AG04449 (cell line): ENCODE results near the gene VAV1.

Experiments
- CTCF ChIA-PET: fragments of 350-600 bp; formaldehyde crosslinking; extraction: SDS; loops from one replicate; lab custom pipeline; 2021; ENCODE audit warnings: antibody characterized with exemption; lab: Yijun Ruan, JAX
- POLR2A ChIA-PET: fragments of 400-600, 350-600 bp; formaldehyde crosslinking; extraction: SDS; loops from one replicate; lab custom pipeline; 2020; ENCODE audit warnings: antibody characterized with exemption, inconsistent platforms; lab: Yijun Ruan, JAX
- DNase-seq: peaks from one replicate; pipeline ENCODE4 v3.0.0-alpha.2; 2010; ENCODE audit warnings: low read depth, low spot score
- H3K4me3 ChIP-seq: 2 replicates; pipeline ENCODE4 v1.5.1; 2011; ENCODE audit warnings: low read depth, mild to moderate bottlenecking, control low read depth, low read length
- TF ChIP-seq, protein P1 (sequence below): IDR thresholded peaks from one replicate; pipeline ENCODE4 v1.5.1; 2011; ENCODE audit warnings: mild to moderate bottlenecking, moderate library complexity, low read length, control low read depth, inconsistent platforms; ENCODE audit not compliant: insufficient read depth; ENCODE audit errors: missing control alignments

VAV1 gene

GRCh38 chr19:6833166-6833790 is 60.8 kb downstream of the VAV1 start:
- POLR2A ChIA-PET: no interaction called here
- CTCF ChIA-PET: interaction anchor here (0.6 kb wide), 1 partner anchor 693 kb away, joined by 3 read pairs; no protein-coding TSS in a partner anchor
- no peak for DNase-seq
- TF ChIP-seq, protein P1, sequence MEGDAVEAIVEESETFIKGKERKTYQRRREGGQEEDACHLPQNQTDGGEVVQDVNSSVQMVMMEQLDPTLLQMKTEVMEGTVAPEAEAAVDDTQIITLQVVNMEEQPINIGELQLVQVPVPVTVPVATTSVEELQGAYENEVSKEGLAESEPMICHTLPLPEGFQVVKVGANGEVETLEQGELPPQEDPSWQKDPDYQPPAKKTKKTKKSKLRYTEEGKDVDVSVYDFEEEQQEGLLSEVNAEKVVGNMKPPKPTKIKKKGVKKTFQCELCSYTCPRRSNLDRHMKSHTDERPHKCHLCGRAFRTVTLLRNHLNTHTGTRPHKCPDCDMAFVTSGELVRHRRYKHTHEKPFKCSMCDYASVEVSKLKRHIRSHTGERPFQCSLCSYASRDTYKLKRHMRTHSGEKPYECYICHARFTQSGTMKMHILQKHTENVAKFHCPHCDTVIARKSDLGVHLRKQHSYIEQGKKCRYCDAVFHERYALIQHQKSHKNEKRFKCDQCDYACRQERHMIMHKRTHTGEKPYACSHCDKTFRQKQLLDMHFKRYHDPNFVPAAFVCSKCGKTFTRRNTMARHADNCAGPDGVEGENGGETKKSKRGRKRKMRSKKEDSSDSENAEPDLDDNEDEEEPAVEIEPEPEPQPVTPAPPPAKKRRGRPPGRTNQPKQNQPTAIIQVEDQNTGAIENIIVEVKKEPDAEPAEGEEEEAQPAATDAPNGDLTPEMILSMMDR: no peak
- H3K4me3 ChIP-seq: no peak overlapping the region

- POLR2A ChIA-PET: no interaction called here
- TF ChIP-seq, protein P1: no peak
- H3K4me3 ChIP-seq: no peak overlapping the region
- CTCF ChIA-PET: no interaction called here
- no peak for DNase-seq
Observed at GRCh38 chr19:6834433-6834832, 61.9 kb downstream of the VAV1 start.

GRCh38 chr19:6835501-6835900 is 63.0 kb downstream of the VAV1 start:
- ChIA-PET POLR2A (no interaction called here), CTCF (no interaction called here)
- no peak overlapping the region for H3K4me3 ChIP-seq
- TF ChIP-seq, protein P1: no peak
- no peak for DNase-seq

GRCh38 chr19:6837525-6837924 is 65.0 kb downstream of the VAV1 start:
- no peak overlapping the region for H3K4me3 ChIP-seq
- POLR2A ChIA-PET: no interaction called here
- no peak for DNase-seq
- CTCF ChIA-PET: no interaction called here
- TF ChIP-seq, protein P1: no peak

DNA sequence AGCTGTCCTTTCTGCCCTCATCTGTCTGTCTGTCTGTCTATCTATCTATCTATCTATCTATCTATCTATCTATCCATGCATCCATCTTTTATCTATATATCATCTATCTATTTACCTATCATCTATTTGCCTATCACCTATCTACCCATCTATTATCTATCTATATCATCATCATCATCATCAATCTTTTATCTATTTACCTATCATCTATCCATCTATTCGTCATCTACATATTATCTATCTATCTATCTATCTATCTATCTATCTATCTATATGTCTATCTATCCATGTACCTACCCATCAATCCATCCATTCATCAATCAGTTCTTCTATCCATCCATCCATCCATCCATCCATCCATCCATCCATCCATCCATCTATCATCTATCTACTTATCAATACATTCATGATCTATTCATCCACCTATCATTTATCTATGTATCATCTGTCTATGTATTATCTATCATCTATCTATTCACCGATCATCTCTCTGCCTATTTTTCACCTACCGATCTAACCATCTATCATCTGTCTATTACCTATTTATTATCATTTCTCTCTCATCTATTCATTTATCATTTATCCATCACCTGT is 65.7 kb downstream of the VAV1 start:
- POLR2A ChIA-PET: no interaction called here
- no peak overlapping the region for H3K4me3 ChIP-seq
- no peak for DNase-seq
- CTCF ChIA-PET: no interaction called here
- TF ChIP-seq, protein P1: no peak

DNA sequence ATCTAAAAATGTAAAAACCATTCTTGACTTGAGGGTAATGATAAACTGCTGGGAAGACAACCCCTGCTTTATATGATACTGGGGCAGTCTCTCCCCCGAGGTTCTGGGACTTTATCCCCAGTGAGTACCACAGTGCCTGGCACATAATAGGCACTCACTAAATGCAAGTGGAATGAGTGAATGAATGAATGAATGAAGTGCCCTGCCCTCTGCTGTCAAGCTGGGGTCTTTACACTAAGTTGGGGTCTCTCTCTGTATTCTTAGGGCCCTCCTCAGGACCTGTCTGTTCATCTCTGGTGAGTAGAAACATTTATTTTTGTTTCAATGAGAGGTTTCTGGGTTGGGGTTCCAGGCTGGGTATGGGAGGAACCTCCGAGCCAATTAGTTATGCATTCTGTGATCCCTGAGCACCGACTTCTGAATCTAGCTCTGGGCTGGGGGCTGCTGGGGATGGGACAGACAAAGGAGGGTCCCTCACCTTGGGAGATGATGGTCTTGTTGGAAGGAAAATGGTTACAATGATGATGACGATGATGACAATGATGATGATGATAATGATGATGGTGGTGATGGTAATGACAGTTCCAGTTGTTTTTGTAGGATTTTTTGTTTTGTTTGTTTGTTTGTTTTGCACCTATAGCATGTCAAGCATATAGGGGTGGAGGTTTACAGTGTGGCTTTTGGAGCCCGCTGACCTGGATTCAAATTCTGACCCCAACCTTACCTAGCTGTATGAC is 70.5 kb downstream of the VAV1 start:
- H3K4me3 ChIP-seq: no peak overlapping the region
- DNase-seq: no peak
- ChIA-PET CTCF (interaction anchor here (0.7 kb wide), 1 partner anchor 20 kb away, joined by 3 read pairs; no protein-coding TSS in a partner anchor), POLR2A (no interaction called here)
- TF ChIP-seq, protein P1: no peak
